OCI-LY7 (cell line): ENCODE measurements around the gene SERINC3.

Source experiments
- CTCF ChIP-seq: fragments of 200-600 bp; sonication (generic); conservative IDR thresholded peaks from 2 replicates; pipeline ENCODE4 v1.5.1; 2014; ENCODE audit warnings: mild to moderate bottlenecking, antibody characterized with exemption, low read length, moderate library complexity, mixed read lengths
- EZH2phosphoT487 ChIP-seq: fragments of 200-600 bp; sonication (generic); IDR thresholded peaks from 2 replicates; pipeline ENCODE4 v1.6.1; 2018; ENCODE audit warnings: low read depth, borderline replicate concordance, mild to moderate bottlenecking, mixed run types, antibody characterized with exemption, low read length, moderate library complexity, mixed read lengths

GRCh38 chr20:44447827-44448419, 73.9 kb downstream of the SERINC3 start:
- no peak for TF ChIP-seq CTCF
- TF ChIP-seq EZH2phosphoT487 = no peak
